RWPE1 (cell line): ENCODE measurements around the gene DERL3.

Experiments
- CTCF ChIA-PET: fragments of 350-600 bp; sonication (Branson Sonifier 250); formaldehyde crosslinking; extraction: SDS; loops from one replicate; lab custom pipeline; 2021; lab: Yijun Ruan, JAX
- POLR2A ChIA-PET: fragments of 400-600 bp; formaldehyde crosslinking; extraction: SDS; loops from one replicate; lab custom pipeline; 2020; ENCODE audit warnings: antibody characterized with exemption; ENCODE audit not compliant: low non-redundant PET; lab: Yijun Ruan, JAX
- DNase-seq: peaks from one replicate; pipeline ENCODE4 v3.0.0; 2012; ENCODE audit warnings: low spot score
- H3K27ac ChIP-seq: fragments of 450-650 bp; 2 replicates; pipeline ENCODE4 v1.5.1; 2017
- CTCF ChIP-seq: fragments of 450-650 bp; conservative IDR thresholded peaks from 2 replicates; pipeline ENCODE4 v1.5.1; 2017; ENCODE audit warnings: low read depth, mild to moderate bottlenecking

DERL3 gene

GRCh38 chr22:23796461-23796860 lies 42.3 kb downstream of the DERL3 start:
- ChIA-PET CTCF (no interaction called here), POLR2A (no interaction called here)
- no peak for TF ChIP-seq CTCF
- DNase-seq: no peak
- no peak overlapping the region for H3K27ac ChIP-seq

GRCh38 chr22:23793326-23793725 lies 45.5 kb downstream of the DERL3 start:
- ChIA-PET POLR2A (interaction anchor here (0.7 kb wide), 1 partner anchor 36 kb away, joined by 5 read pairs; no protein-coding TSS in a partner anchor), CTCF (no interaction called here)
- no peak for DNase-seq
- TF ChIP-seq CTCF: no peak
- H3K27ac ChIP-seq: no peak overlapping the region

GRCh38 chr22:23791738-23792645 lies 46.8 kb downstream of the DERL3 start:
- ChIA-PET CTCF (interaction anchor here (0.6 kb wide), 1 partner anchor 22 kb away, joined by 4 read pairs; no protein-coding TSS in a partner anchor), POLR2A (no interaction called here)
- DNase-seq: no peak
- TF ChIP-seq CTCF: no peak
- H3K27ac ChIP-seq: no peak overlapping the region; the same call in 1 of the 2 replicates

GRCh38 chr22:23790819-23791737 lies 47.7 kb downstream of the DERL3 start:
- ChIA-PET POLR2A (no interaction called here), CTCF (no interaction called here)
- H3K27ac ChIP-seq: no peak overlapping the region
- TF ChIP-seq CTCF: no peak
- no peak for DNase-seq

GRCh38 chr22:23789638-23790037 lies 49.2 kb downstream of the DERL3 start:
- TF ChIP-seq CTCF: no peak
- CTCF ChIA-PET: interaction anchor here (2.0 kb wide), 1 partner anchor 22 kb away, joined by 7 read pairs; the partner anchor contains the start of gene CHCHD10
- POLR2A ChIA-PET: no interaction called here
- no peak overlapping the region for H3K27ac ChIP-seq
- DNase-seq: no peak

- no peak for TF ChIP-seq CTCF
- ChIA-PET CTCF (interaction anchor here (0.6 to 2.0 kb wide), 2 partner anchors 22 to 498 kb away, joined by 3 to 7 read pairs; partner anchors contain the start of gene CHCHD10), POLR2A (no interaction called here)
- DNase-seq: no peak
- no peak overlapping the region for H3K27ac ChIP-seq
Measured at GRCh38 chr22:23789121-23789520, 49.7 kb downstream of the DERL3 start.
